SK-N-SH (cell line): ENCODE data around the gene CCR3.

Experiments used
- CHD2 ChIP-seq: fragments of 150-350 bp; IDR thresholded peaks from 2 replicates; pipeline ENCODE4 v1.6.1; 2018; ENCODE audit warnings: low read length; ENCODE audit not compliant: partially characterized antibody
- ELF1 ChIP-seq: IDR thresholded peaks from 2 replicates; pipeline ENCODE4 v1.4.0; 2012
- EP300 ChIP-seq, 2 experiments: IDR thresholded peaks; 2 replicates each; pipeline versions ENCODE4 v1.4.0 to v1.6.1; 2012; ENCODE audit warnings: borderline replicate concordance in 1 of 2, low read depth in 1 of 2, low read length in 1 of 2
- GABPA ChIP-seq: IDR thresholded peaks from 2 replicates; pipeline ENCODE4 v1.4.0; 2012; ENCODE audit warnings: low read depth, mild to moderate bottlenecking
- NRF1 ChIP-seq: IDR thresholded peaks from 2 replicates; pipeline ENCODE4 v1.6.1; 2012; ENCODE audit warnings: low read depth, mild to moderate bottlenecking, low read length
- POLR2AphosphoS5 ChIP-seq: IDR thresholded peaks from 2 replicates; pipeline ENCODE4 v1.6.1; 2012; ENCODE audit warnings: low read depth, low read length
- RAD21 ChIP-seq: IDR thresholded peaks from 2 replicates; pipeline ENCODE4 v1.6.1; 2012; ENCODE audit warnings: mild to moderate bottlenecking, low read length
- RCOR1 ChIP-seq: fragments of 150-350 bp; IDR thresholded peaks from 2 replicates; pipeline ENCODE4 v1.6.1; 2017; ENCODE audit warnings: antibody characterized with exemption, low read length
- TAF1 ChIP-seq: IDR thresholded peaks from 2 replicates; pipeline ENCODE4 v1.6.1; 2012; ENCODE audit warnings: low read depth, mild to moderate bottlenecking, low read length, moderate library complexity, borderline replicate concordance
- USF1 ChIP-seq: IDR thresholded peaks from 2 replicates; pipeline ENCODE4 v1.4.0; 2012; ENCODE audit warnings: low read depth, borderline replicate concordance
- YY1 ChIP-seq: IDR thresholded peaks from 2 replicates; pipeline ENCODE4 v1.4.0; 2012; ENCODE audit warnings: low read depth, mild to moderate bottlenecking
- TF ChIP-seq, protein P1 (sequence below): fragments of 200-600 bp; sonication (generic); IDR thresholded peaks from 2 replicates; pipeline ENCODE4 v1.6.1; 2017; ENCODE audit warnings: antibody characterized with exemption, mild to moderate bottlenecking, moderate library complexity

DNA sequence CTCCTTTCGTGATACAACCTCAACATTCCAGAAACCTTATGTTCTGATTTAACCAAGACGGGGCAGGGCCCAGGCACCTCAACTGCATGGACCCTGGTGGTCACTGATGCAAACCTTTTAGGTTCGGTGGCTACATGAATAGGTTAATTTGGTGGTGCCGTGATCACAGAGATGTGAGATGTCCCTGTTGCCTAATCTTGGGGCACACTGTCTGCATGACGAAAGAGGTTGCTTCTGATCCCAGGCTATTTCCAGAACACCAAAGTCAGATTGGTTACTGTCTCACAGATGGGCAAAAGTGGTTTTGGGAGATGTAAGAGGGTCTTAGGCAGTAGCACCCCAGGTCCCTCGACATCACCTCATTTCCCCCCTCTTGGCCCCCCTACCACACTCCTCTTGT lies 30.2 kb upstream of the CCR3 start:
- no peak for TF ChIP-seq POLR2AphosphoS5
- TF ChIP-seq, protein P1, sequence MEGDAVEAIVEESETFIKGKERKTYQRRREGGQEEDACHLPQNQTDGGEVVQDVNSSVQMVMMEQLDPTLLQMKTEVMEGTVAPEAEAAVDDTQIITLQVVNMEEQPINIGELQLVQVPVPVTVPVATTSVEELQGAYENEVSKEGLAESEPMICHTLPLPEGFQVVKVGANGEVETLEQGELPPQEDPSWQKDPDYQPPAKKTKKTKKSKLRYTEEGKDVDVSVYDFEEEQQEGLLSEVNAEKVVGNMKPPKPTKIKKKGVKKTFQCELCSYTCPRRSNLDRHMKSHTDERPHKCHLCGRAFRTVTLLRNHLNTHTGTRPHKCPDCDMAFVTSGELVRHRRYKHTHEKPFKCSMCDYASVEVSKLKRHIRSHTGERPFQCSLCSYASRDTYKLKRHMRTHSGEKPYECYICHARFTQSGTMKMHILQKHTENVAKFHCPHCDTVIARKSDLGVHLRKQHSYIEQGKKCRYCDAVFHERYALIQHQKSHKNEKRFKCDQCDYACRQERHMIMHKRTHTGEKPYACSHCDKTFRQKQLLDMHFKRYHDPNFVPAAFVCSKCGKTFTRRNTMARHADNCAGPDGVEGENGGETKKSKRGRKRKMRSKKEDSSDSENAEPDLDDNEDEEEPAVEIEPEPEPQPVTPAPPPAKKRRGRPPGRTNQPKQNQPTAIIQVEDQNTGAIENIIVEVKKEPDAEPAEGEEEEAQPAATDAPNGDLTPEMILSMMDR, result no peak
- no peak for TF ChIP-seq RAD21
- TF ChIP-seq TAF1, result no peak
- no peak for TF ChIP-seq NRF1
- TF ChIP-seq YY1, result no peak
- no peak for TF ChIP-seq GABPA
- no peak for TF ChIP-seq USF1
- TF ChIP-seq EP300 (IDR thresholded peaks at IDR 0.05; ENCODE audit: borderline replicate concordance in 1 of 2, low read depth in 1 of 2, low read length in 1 of 2), result no peak
- TF ChIP-seq CHD2, result no peak
- TF ChIP-seq RCOR1, result no peak
- TF ChIP-seq ELF1, result no peak
